WTC11 (cell line): ENCODE results near the gene COX17. TPM values are rescaled to one million over a fixed set of nuclear protein-coding genes. Genes with fewer than 3 reads are reported as not detected.

Source experiments
- ATAC-seq: fragments of 200-7000 bp; cut with Tn5 transposase; 2 replicates; pipeline ENCODE4 v1.10.0; 2021; ENCODE audit warnings: mild to moderate bottlenecking, moderate library complexity
- CTCF ChIA-PET: fragments of 300-600 bp; sonication (Branson Sonifier 250); formaldehyde crosslinking; loops from one replicate; lab custom pipeline; 2021; ENCODE audit warnings: antibody characterized with exemption; lab: Charles Lee
- POLR2A ChIA-PET: fragments of 350-600 bp; sonication (Branson Sonifier 250); formaldehyde crosslinking; loops from one replicate; lab custom pipeline; 2021; ENCODE audit warnings: antibody characterized with exemption; lab: Charles Lee
- DNase-seq: peaks from one replicate; pipeline ENCODE4 v3.0.0; 2021; ENCODE audit warnings: low spot score
- H3K27ac Mint-ChIP-seq: 2 replicates; pipeline ENCODE4 v1.8.0; 2021; ENCODE audit warnings: mixed read lengths
- H3K27me3 Mint-ChIP-seq: 2 replicates; pipeline ENCODE4 v1.8.0; 2021; ENCODE audit warnings: low read depth, mild to moderate bottlenecking, moderate library complexity, mixed read lengths
- H3K36me3 Mint-ChIP-seq: 2 replicates; pipeline ENCODE4 v1.8.0; 2021; ENCODE audit warnings: mixed read lengths
- H3K4me1 Mint-ChIP-seq: 2 replicates; pipeline ENCODE4 v1.8.0; 2022; ENCODE audit warnings: mixed read lengths
- H3K4me3 Mint-ChIP-seq: 2 replicates; pipeline ENCODE4 v1.8.0; 2021; ENCODE audit warnings: mild to moderate bottlenecking, moderate library complexity, mixed read lengths
- H3K9me3 Mint-ChIP-seq: 2 replicates; pipeline ENCODE4 v1.8.0; 2021; ENCODE audit warnings: mixed read lengths
- AFF4 ChIP-seq: sonication (generic); formaldehyde crosslinking; IDR thresholded peaks from 2 replicates; pipeline ENCODE4 v1.8.1; 2023; ENCODE audit warnings: mild to moderate bottlenecking, missing genetic modification reagents, borderline replicate concordance
- ATF1 ChIP-seq: sonication (generic); formaldehyde crosslinking; IDR thresholded peaks from 2 replicates; pipeline ENCODE4 v1.8.1; 2023; ENCODE audit warnings: mild to moderate bottlenecking, moderate library complexity, missing genetic modification reagents
- CBFB ChIP-seq: sonication (generic); formaldehyde crosslinking; IDR thresholded peaks from 2 replicates; pipeline ENCODE4 v1.8.1; 2022; ENCODE audit warnings: mild to moderate bottlenecking, low read depth, missing genetic modification reagents
- ELF4 ChIP-seq: sonication (generic); formaldehyde crosslinking; IDR thresholded peaks from 2 replicates; pipeline ENCODE4 v1.8.1; 2022; ENCODE audit warnings: low read depth, mild to moderate bottlenecking, moderate library complexity, missing genetic modification reagents
- FOXK1 ChIP-seq: sonication (generic); formaldehyde crosslinking; IDR thresholded peaks from 2 replicates; pipeline ENCODE4 v1.8.0; 2022; ENCODE audit warnings: mild to moderate bottlenecking, moderate library complexity, missing genetic modification reagents
- FOXP1 ChIP-seq: sonication (generic); formaldehyde crosslinking; IDR thresholded peaks from 2 replicates; pipeline ENCODE4 v1.8.0; 2022; ENCODE audit warnings: missing genetic modification reagents, mild to moderate bottlenecking, moderate library complexity, borderline replicate concordance
- HMGXB4 ChIP-seq: sonication (generic); formaldehyde crosslinking; IDR thresholded peaks from 2 replicates; pipeline ENCODE4 v1.8.1; 2023; ENCODE audit warnings: mild to moderate bottlenecking, moderate library complexity, missing genetic modification reagents
- JAZF1 ChIP-seq: fragments of 250-450 bp; sonication (Bioruptor Pico); IDR thresholded peaks from 2 replicates; pipeline ENCODE4 v1.9.0; 2021; ENCODE audit warnings: moderate library complexity, mild to moderate bottlenecking, inconsistent platforms
- MLX ChIP-seq: sonication (generic); formaldehyde crosslinking; IDR thresholded peaks from 2 replicates; pipeline ENCODE4 v1.8.1; 2023; ENCODE audit warnings: mild to moderate bottlenecking, missing genetic modification reagents, moderate library complexity
- NFATC4 ChIP-seq: fragments of 250-450 bp; sonication (Bioruptor Pico); IDR thresholded peaks from 2 replicates; pipeline ENCODE4 v1.9.0; 2021; ENCODE audit warnings: mild to moderate bottlenecking
- PREB ChIP-seq: sonication (generic); formaldehyde crosslinking; IDR thresholded peaks from 2 replicates; pipeline ENCODE4 v1.8.1; 2022; ENCODE audit warnings: mild to moderate bottlenecking, missing genetic modification reagents, moderate library complexity, borderline replicate concordance
- PRRX2 ChIP-seq: fragments of 250-450 bp; sonication (Bioruptor Pico); IDR thresholded peaks from 2 replicates; pipeline ENCODE4 v1.8.0; 2021; ENCODE audit warnings: mild to moderate bottlenecking
- TCF7 ChIP-seq: sonication (generic); formaldehyde crosslinking; IDR thresholded peaks from 2 replicates; pipeline ENCODE4 v1.8.0; 2022; ENCODE audit warnings: mild to moderate bottlenecking, low read depth, missing genetic modification reagents, moderate library complexity
- TEAD4 ChIP-seq: sonication (generic); formaldehyde crosslinking; IDR thresholded peaks from 2 replicates; pipeline ENCODE4 v1.8.0; 2022; ENCODE audit warnings: mild to moderate bottlenecking, missing genetic modification reagents
- ZNF138 ChIP-seq: sonication (generic); formaldehyde crosslinking; conservative IDR thresholded peaks from 2 replicates; pipeline ENCODE4 v1.8.1; 2022; ENCODE audit warnings: mild to moderate bottlenecking, moderate library complexity, missing genetic modification reagents
- ZNF219 ChIP-seq: sonication (generic); formaldehyde crosslinking; IDR thresholded peaks from 2 replicates; pipeline ENCODE4 v1.8.0; 2023; ENCODE audit warnings: missing genetic modification reagents, mild to moderate bottlenecking, borderline replicate concordance
- ZNF232 ChIP-seq: sonication (generic); formaldehyde crosslinking; IDR thresholded peaks from 2 replicates; pipeline ENCODE4 v1.8.0; 2022; ENCODE audit warnings: mild to moderate bottlenecking, missing genetic modification reagents
- ZNF263 ChIP-seq: sonication (generic); formaldehyde crosslinking; IDR thresholded peaks from 2 replicates; pipeline ENCODE4 v1.8.1; 2022; ENCODE audit warnings: low read depth, mild to moderate bottlenecking, moderate library complexity, missing genetic modification reagents
- ZSCAN18 ChIP-seq: fragments of 250-450 bp; sonication (Bioruptor Pico); IDR thresholded peaks from 2 replicates; pipeline ENCODE4 v2.1.2; 2022; ENCODE audit warnings: mild to moderate bottlenecking, moderate library complexity
- total RNA-seq: library from RNA; stranded (reverse); gene quantifications from 3 replicates; pipeline ENCODE4 v1.2.3, GENCODE V29; 2021

COX17 gene
- total RNA-seq, 1 experiment from 2014 or later: 56.0 TPM

- CTCF ChIA-PET: interaction anchor here (1.1 kb wide), 1 partner anchor 62 kb away, joined by 4 read pairs; no protein-coding TSS in a partner anchor
- no peak for DNase-seq
- no peak for TF ChIP-seq AFF4 (CRISPR knock-in tag)
- no peak for TF ChIP-seq TCF7 (CRISPR knock-in tag)
- no peak for TF ChIP-seq MLX (CRISPR knock-in tag)
- POLR2A ChIA-PET: interaction anchor here (1.1 kb wide), 1 partner anchor 10 kb away, joined by 3 read pairs; no protein-coding TSS in a partner anchor
- no peak overlapping the region for H3K27ac Mint-ChIP-seq
- no peaks in the 10 kb centered on the region for H3K36me3 Mint-ChIP-seq
- H3K9me3 Mint-ChIP-seq: no peaks in the 10 kb centered on the region
- H3K27me3 Mint-ChIP-seq: no peaks in the 10 kb centered on the region
- no peak overlapping the region for H3K4me3 Mint-ChIP-seq
- no peaks in the 10 kb centered on the region for H3K4me1 Mint-ChIP-seq
- no peak for ATAC-seq
Observed at GRCh38 chr3:119662604-119663373, 14.4 kb downstream of the COX17 start.

GRCh38 chr3:119660474-119661440 lies 16.4 kb downstream of the COX17 start, which contains the start of gene POPDC2:
Gene POPDC2, minus strand, starts transcription at chr3:119660589. Its CDS starts 166 bp downstream, at chr3:119660423.
- Mint-ChIP-seq H3K4me3 (no peak within 1 kb of the TSS), H3K27me3 (no peaks in the 10 kb centered on the region), H3K9me3 (no peaks in the 10 kb centered on the region), H3K4me1 (peaks cover 3% of the 10 kb centered on the region; the same call in 1 of the 2 replicates), H3K27ac (no peak within 1 kb of the TSS), H3K36me3 (no peaks in the 10 kb centered on the region)
- TF ChIP-seq TEAD4 (CRISPR knock-in tag) (no peak), ZSCAN18 (no peak)
- ATAC-seq: no peak
- POLR2A ChIA-PET: no interaction called here
- CTCF ChIA-PET: interaction anchor here (1.4 kb wide), 1 partner anchor 60 kb away, joined by 5 read pairs; no protein-coding TSS in a partner anchor
- DNase-seq: no peak

GRCh38 chr3:119659606-119660291 lies 17.5 kb downstream of the COX17 start:
- Mint-ChIP-seq H3K4me1 (peaks cover 3% of the 10 kb centered on the region; the same call in 1 of the 2 replicates), H3K27me3 (no peaks in the 10 kb centered on the region), H3K27ac (no peak overlapping the region), H3K4me3 (no peak overlapping the region), H3K36me3 (no peaks in the 10 kb centered on the region), H3K9me3 (no peaks in the 10 kb centered on the region)
- ATAC-seq: no peak
- POLR2A ChIA-PET: no interaction called here
- no peak for DNase-seq
- CTCF ChIA-PET: interaction anchor here (0.6 to 1.4 kb wide), 2 partner anchors 22 to 59 kb away, joined by 3 to 5 read pairs; no protein-coding TSS in a partner anchor
- TF ChIP-seq FOXP1 (CRISPR knock-in tag) (no peak), ELF4 (CRISPR knock-in tag) (no peak), JAZF1 (no peak), NFATC4 (CRISPR knock-in tag) (no peak), ZNF232 (CRISPR knock-in tag) (no peak), ZNF263 (CRISPR knock-in tag) (no peak), ZNF138 (CRISPR knock-in tag) (no peak), ZNF219 (no peak), PREB (CRISPR knock-in tag) (no peak), ATF1 (CRISPR knock-in tag) (no peak), FOXK1 (no peak), PRRX2 (CRISPR knock-in tag) (no peak), CBFB (CRISPR knock-in tag) (no peak), HMGXB4 (no peak), TCF7 (CRISPR knock-in tag) (no peak)
